ENCODE results near the gene FOLR3.
"Not testable (repeated sequence)": the region's sequence is repeated elsewhere in the genome, so short reads cannot be mapped to it uniquely, and the experiment has no call there.

Gene FOLR3

DNA sequence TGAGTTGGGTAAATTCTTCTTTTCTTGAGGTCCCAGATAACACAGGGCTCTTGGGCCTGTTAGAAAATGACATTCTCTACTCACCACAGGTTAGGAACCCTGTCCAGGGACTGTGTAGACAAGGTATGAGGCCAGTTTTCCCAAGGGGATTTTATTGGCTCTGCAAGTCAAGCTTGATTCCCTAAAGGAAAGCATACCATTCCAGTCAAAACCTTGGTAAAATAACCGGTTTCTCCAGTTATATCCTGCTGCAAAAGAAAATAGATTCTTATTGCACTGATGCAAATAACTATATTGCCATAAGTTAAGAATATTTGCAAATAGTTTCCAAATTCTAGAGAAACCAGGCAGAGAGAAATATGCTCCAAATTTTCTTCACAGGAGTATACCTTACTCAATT, 9.6 kb upstream of the FOLR3 start:
- H3K4me3 ChIP-seq (ENCODE audit: low read length), result no peak overlapping the region
- no peak overlapping the region for H3K9ac ChIP-seq (ENCODE audit: low read depth, low read length)
- no peaks in the 10 kb centered on the region for H3K4me1 ChIP-seq (ENCODE audit: control insufficient read depth, insufficient read depth, low read length)
- peaks cover 3% of the 10 kb centered on the region for H3K9me3 ChIP-seq (replicated peaks; ENCODE audit: low read length)
- peaks cover 2% of the 10 kb centered on the region for H3K27me3 ChIP-seq (ENCODE audit: control insufficient read depth, insufficient read depth, low read length)
- no peaks in the 10 kb centered on the region for H3K36me3 ChIP-seq (ENCODE audit: insufficient read depth, low read length)
- H3K4me2 ChIP-seq (ENCODE audit: low read length), result no peak overlapping the region

DNA sequence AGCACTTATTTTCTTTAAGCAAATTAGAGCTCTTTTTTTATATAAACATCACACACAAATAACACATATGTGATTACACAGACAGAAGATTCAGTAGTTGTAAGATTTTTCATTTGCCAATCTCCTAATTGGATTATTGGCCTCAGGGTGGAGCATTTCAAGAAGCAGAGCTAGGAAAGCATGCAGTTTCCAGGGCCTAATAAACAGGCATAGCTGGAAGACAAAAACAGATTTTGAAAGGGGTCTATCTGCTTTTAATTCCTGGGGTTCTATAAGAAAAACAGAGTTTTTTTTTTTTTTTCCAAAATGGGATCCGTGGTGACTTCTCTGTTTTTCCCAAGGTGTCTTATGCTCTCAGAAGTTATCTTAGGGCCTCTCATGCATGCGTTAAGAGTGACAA, 7.6 kb upstream of the FOLR3 start:
- no peak overlapping the region for H3K9ac ChIP-seq (ENCODE audit: low read depth, low read length)
- peaks cover 5% of the 10 kb centered on the region for H3K27me3 ChIP-seq (ENCODE audit: control insufficient read depth, insufficient read depth, low read length)
- no peak overlapping the region for H3K4me2 ChIP-seq (ENCODE audit: low read length)
- H3K4me1 ChIP-seq (ENCODE audit: control insufficient read depth, insufficient read depth, low read length), result no peaks in the 10 kb centered on the region
- no peaks in the 10 kb centered on the region for H3K36me3 ChIP-seq (ENCODE audit: insufficient read depth, low read length)
- H3K9me3 ChIP-seq (replicated peaks; ENCODE audit: low read length), result peaks cover 3% of the 10 kb centered on the region
- no peak overlapping the region for H3K4me3 ChIP-seq (ENCODE audit: low read length)

DNA sequence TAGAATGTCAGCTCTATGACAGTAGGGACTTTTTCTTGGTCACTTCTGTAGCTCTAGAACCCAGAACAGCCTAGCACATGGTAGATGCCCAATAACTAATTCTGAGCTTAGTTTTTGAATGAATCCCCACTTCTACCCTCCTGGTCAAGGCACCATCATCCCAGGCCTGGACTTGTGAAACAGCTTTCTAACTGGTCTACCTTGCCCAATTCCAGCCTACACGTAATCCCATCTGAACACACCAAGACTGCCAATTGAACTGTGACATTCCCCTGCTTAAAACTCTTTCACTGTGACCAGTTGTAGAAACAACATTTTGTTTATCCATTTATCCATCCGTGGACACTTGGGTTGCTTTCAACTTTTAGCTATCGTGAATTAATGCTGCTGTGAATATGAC, 6.1 kb upstream of the FOLR3 start:
- peaks cover 12% of the 10 kb centered on the region for H3K27me3 ChIP-seq (ENCODE audit: control insufficient read depth, insufficient read depth, low read length)

DNA sequence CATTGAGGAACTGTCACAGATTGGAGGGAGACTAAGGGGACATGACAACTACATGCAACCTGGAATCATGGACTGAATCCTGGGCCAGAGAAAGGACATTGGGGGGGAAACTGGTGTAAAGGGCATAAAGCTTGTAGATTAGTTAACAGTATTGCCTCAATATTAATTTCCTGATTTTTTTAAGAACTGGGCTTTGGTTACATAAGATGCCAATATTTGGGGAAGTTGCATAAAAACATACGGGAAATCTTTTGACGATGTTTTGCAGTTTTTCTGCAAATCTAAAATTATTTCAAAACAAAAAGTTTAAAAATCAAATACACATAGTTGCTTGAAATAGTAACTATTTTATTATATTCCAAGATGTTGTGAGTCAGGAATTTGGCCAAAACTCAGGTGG, 2.9 kb upstream of the FOLR3 start:
- H3K27me3 ChIP-seq (ENCODE audit: control insufficient read depth, insufficient read depth, low read length), result peaks cover 12% of the 10 kb centered on the region
- H3K9ac ChIP-seq (ENCODE audit: low read depth, low read length), result no peak overlapping the region
- no peak overlapping the region for H3K4me2 ChIP-seq (ENCODE audit: low read length)
- H3K36me3 ChIP-seq (ENCODE audit: insufficient read depth, low read length), result no peaks in the 10 kb centered on the region
- no peak overlapping the region for H3K4me3 ChIP-seq (ENCODE audit: low read length)
- H3K4me1 ChIP-seq (ENCODE audit: control insufficient read depth, insufficient read depth, low read length), result peaks cover 4% of the 10 kb centered on the region
- peaks cover 3% of the 10 kb centered on the region for H3K9me3 ChIP-seq (replicated peaks; ENCODE audit: low read length)

More for the DNA sequence above, 6.1 kb upstream of the FOLR3 start:
- H3K4me2 ChIP-seq (ENCODE audit: low read length), result no peak overlapping the region
- H3K36me3 ChIP-seq (ENCODE audit: insufficient read depth, low read length), result no peaks in the 10 kb centered on the region
- no peak overlapping the region for H3K4me3 ChIP-seq (ENCODE audit: low read length)
- no peaks in the 10 kb centered on the region for H3K4me1 ChIP-seq (ENCODE audit: control insufficient read depth, insufficient read depth, low read length)
- H3K9me3 ChIP-seq (replicated peaks; ENCODE audit: low read length), result peaks cover 3% of the 10 kb centered on the region
- H3K9ac ChIP-seq (ENCODE audit: low read depth, low read length), result no peak overlapping the region

DNA sequence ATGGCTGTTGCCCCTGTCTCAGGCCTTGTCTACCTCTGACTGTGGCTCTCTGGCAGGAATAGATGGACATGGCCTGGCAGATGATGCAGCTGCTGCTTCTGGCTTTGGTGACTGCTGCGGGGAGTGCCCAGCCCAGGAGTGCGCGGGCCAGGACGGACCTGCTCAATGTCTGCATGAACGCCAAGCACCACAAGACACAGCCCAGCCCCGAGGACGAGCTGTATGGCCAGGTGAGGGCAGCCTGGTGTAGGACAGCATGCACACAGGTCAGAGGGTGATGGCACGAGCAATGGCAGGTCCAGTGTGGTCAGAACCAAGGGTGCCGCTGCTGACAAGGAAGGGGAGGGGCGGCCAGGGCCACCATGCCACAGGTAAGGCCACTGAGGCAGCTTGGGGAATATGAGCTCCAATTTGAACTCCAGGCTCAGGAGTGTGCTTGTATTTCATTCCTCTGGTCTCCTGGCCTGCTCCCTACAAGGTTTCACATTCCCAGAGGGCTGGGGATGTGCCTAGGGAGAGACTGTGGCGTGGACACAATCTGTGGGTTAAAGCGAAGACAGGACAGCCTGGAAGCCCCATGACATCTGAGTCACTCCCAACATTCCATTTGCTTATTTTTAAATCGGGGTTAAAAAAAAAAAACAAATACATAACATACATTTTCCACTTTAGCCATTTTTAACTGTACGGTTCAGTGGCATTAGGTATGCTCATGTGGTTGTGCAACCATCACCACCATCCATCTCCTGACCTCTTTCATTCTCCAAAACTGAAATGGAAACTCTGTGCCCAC, 562 bp downstream of the FOLR3 start:
- Histone ChIP-seq H3K4me1 (ENCODE audit: control insufficient read depth, insufficient read depth, low read length) (peaks cover 19% of the 10 kb centered on the region), H3K27me3 (ENCODE audit: control insufficient read depth, insufficient read depth, low read length) (peaks cover 10% of the 10 kb centered on the region), H3K4me2 (ENCODE audit: low read length) (no peak overlapping the region), H3K9me3 (replicated peaks; ENCODE audit: low read length) (no peaks in the 10 kb centered on the region), H3K36me3 (ENCODE audit: insufficient read depth, low read length) (no peaks in the 10 kb centered on the region), H3K9ac (ENCODE audit: low read depth, low read length) (no peak overlapping the region), H3K4me3 (ENCODE audit: low read length) (no peak overlapping the region)

DNA sequence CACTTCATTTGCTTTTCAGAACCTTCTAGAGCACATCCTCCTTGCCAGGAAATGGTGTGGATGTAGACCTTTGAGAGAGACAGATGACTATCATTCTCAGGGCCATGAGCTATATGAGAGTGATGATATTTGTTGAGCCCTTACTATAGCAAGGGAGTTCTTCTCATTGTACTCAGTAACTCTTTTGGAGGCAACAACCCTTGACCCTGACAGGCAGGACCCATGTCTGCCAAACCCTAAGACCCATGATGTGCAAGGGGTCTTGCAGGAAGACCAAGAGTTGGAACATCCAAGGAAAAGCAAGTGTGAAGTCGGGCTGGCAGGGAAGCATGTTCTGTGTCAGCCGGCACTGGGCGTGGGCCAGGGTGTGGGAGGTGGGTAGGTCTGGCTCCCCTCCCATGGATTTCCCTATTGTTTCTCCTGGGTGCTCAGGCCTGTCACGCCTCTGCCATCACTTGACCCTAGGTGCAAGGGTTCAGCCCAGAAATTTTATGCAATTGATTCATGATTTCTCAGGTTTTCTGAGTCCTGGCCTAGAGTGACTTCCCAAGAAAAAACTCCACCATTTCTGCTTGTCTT, 1.2 kb downstream of the FOLR3 start:
- H3K4me2 ChIP-seq (ENCODE audit: low read length), result no peak overlapping the region
- peaks cover 26% of the 10 kb centered on the region for H3K4me1 ChIP-seq (ENCODE audit: control insufficient read depth, insufficient read depth, low read length)
- no peaks in the 10 kb centered on the region for H3K36me3 ChIP-seq (ENCODE audit: insufficient read depth, low read length)
- no peak overlapping the region for H3K4me3 ChIP-seq (ENCODE audit: low read length)
- no peaks in the 10 kb centered on the region for H3K9me3 ChIP-seq (replicated peaks; ENCODE audit: low read length)
- H3K9ac ChIP-seq (ENCODE audit: low read depth, low read length), result no peak overlapping the region
- H3K27me3 ChIP-seq (ENCODE audit: control insufficient read depth, insufficient read depth, low read length), result peaks cover 10% of the 10 kb centered on the region

DNA sequence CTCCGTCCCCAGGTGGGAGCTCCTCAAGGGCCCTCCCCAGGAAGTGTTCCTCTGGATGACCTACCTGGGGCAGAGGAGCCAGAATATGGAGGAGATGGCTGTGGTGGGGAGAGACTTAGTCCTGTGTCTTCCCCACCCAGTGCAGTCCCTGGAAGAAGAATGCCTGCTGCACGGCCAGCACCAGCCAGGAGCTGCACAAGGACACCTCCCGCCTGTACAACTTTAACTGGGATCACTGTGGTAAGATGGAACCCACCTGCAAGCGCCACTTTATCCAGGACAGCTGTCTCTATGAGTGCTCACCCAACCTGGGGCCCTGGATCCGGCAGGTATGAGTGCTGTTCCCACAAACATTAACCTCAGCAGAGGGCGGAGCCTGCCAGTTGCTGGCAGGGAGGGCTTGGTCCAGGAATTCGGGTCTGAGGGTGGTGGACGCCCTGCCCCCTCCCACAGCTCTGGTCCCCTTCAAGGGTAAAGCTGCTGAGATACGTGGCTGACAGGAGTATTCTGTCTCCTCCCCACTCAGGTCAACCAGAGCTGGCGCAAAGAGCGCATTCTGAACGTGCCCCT, 3.4 kb downstream of the FOLR3 start:
- no peaks in the 10 kb centered on the region for H3K36me3 ChIP-seq (ENCODE audit: insufficient read depth, low read length)
- no peak overlapping the region for H3K4me2 ChIP-seq (ENCODE audit: low read length)
- no peaks in the 10 kb centered on the region for H3K27me3 ChIP-seq (ENCODE audit: control insufficient read depth, insufficient read depth, low read length)
- H3K9ac ChIP-seq (ENCODE audit: low read depth, low read length), result no peak overlapping the region
- H3K4me3 ChIP-seq (ENCODE audit: low read length), result no peak overlapping the region
- H3K9me3 ChIP-seq (replicated peaks; ENCODE audit: low read length), result no peaks in the 10 kb centered on the region
- H3K4me1 ChIP-seq (ENCODE audit: control insufficient read depth, insufficient read depth, low read length), result peaks cover 34% of the 10 kb centered on the region

DNA sequence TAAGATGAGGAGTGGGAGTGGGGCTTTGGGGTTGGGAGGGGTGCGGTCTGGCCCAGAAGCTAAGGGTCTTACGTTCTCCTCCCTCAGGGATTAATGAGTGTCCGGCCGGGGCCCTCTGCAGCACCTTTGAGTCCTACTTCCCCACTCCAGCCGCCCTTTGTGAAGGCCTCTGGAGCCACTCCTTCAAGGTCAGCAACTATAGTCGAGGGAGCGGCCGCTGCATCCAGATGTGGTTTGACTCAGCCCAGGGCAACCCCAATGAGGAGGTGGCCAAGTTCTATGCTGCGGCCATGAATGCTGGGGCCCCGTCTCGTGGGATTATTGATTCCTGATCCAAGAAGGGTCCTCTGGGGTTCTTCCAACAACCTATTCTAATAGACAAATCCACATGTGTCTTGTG, 4.0 kb downstream of the FOLR3 start:
- H3K9me3 ChIP-seq (replicated peaks; ENCODE audit: low read length), result no peaks in the 10 kb centered on the region
- peaks cover 40% of the 10 kb centered on the region for H3K4me1 ChIP-seq (ENCODE audit: control insufficient read depth, insufficient read depth, low read length)
- no peak overlapping the region for H3K4me2 ChIP-seq (ENCODE audit: low read length)
- H3K4me3 ChIP-seq (ENCODE audit: low read length), result no peak overlapping the region
- no peaks in the 10 kb centered on the region for H3K27me3 ChIP-seq (ENCODE audit: control insufficient read depth, insufficient read depth, low read length)
- no peaks in the 10 kb centered on the region for H3K36me3 ChIP-seq (ENCODE audit: insufficient read depth, low read length)
- H3K9ac ChIP-seq (ENCODE audit: low read depth, low read length), result no peak overlapping the region

DNA sequence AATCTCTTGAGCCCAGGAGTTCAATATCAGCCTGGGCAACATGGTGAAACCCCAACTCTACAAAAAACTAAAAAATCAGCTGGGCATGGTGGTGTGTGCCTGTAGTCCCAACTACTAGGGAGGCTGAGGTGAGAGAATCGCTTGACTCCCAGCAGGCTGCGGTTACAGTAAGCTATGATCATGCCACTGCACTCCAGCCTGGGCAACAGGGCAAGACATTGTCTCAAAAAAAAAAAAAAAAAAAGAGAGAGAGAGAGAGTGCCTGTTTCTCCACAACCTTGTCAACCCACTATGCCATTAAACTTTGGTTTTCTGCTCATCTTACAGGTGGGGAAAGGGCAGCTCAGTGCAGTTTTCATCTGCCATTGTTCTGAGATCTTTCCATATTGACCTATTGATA, 5.1 kb downstream of the FOLR3 start:
- Histone ChIP-seq H3K36me3 (ENCODE audit: insufficient read depth, low read length) (no peaks in the 10 kb centered on the region), H3K9me3 (replicated peaks; ENCODE audit: low read length) (no peaks in the 10 kb centered on the region), H3K27me3 (ENCODE audit: control insufficient read depth, insufficient read depth, low read length) (no peaks in the 10 kb centered on the region), H3K4me2 (ENCODE audit: low read length) (peak overlapping the region; percentile 45), H3K4me3 (ENCODE audit: low read length) (no peak overlapping the region), H3K9ac (ENCODE audit: low read depth, low read length) (peak overlapping the region; percentile 65), H3K4me1 (ENCODE audit: control insufficient read depth, insufficient read depth, low read length) (peaks cover 45% of the 10 kb centered on the region)

DNA sequence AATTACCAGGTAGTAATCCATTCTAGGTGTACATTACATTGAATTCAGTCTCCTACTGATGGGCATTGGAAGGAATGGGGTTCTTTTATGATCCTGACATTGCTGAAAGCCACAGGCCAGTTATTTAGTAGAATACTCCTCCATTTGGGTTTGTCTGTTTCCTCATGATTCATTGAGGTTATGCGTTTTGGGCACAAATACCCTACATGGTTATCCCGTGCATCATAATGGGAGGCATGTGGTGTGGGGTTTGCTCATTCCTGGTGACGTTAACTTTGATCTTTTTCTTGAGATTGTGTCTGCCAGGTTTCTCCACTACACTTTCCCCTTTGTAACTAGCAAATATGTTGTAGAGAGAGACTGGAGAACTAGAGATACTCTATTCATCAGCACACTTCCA, 5.5 kb downstream of the FOLR3 start:
- Histone ChIP-seq H3K4me1 (ENCODE audit: control insufficient read depth, insufficient read depth, low read length) (peaks cover 45% of the 10 kb centered on the region), H3K9me3 (replicated peaks; ENCODE audit: low read length) (no peaks in the 10 kb centered on the region), H3K4me2 (ENCODE audit: low read length) (peak overlapping the region; percentile 45), H3K4me3 (ENCODE audit: low read length) (no peak overlapping the region), H3K36me3 (ENCODE audit: insufficient read depth, low read length) (no peaks in the 10 kb centered on the region), H3K27me3 (ENCODE audit: control insufficient read depth, insufficient read depth, low read length) (no peaks in the 10 kb centered on the region), H3K9ac (ENCODE audit: low read depth, low read length) (peak overlapping the region; percentile 65)

DNA sequence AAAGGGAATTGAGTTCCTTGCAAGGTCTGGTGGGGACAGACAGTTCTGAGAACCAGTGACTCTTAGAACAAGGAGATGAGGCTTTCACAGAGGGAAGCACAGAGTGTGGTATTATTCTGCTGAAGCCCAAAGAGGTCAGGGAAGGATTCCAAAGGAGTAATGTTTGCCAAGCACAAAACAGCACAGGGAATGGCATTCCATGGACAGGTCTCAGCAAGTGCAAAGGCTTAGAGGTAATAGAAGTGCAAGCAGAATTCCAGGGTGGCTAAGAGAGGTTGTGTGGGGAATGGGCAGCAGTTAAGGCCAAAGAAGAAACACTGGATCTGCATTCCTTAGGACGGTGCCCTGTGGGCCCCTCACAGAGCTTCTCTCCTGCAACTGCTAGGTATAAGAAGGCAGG, 6.6 kb downstream of the FOLR3 start:
- H3K9me3 ChIP-seq (replicated peaks; ENCODE audit: low read length); H3K4me2 ChIP-seq (ENCODE audit: low read length); H3K27me3 ChIP-seq (ENCODE audit: control insufficient read depth, insufficient read depth, low read length); H3K36me3 ChIP-seq (ENCODE audit: insufficient read depth, low read length); H3K4me3 ChIP-seq (ENCODE audit: low read length): not testable (repeated sequence)
- peaks cover 41% of the 10 kb centered on the region for H3K4me1 ChIP-seq (ENCODE audit: control insufficient read depth, insufficient read depth, low read length)
- peak overlapping the region; percentile 57 for H3K9ac ChIP-seq (ENCODE audit: low read depth, low read length)

DNA sequence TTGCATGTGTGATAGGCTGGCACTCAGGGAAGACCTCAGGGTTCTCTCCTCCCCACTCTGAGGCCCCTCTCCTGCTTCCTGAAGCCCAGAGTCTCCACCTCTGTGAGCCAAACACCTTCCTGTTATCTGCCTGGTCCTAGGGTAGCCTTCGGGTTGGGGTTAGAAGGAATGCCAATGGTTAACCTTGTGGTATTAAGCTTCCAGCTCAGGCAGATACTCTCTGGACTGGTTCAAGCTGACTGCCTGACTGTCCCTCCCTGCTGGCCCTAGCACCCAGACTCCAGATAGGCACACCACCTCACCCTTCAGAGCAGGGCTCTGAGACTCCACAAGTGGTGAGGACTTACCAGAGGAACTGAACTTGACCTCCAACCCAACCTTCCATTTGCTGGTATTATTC, 7.0 kb downstream of the FOLR3 start:
- H3K4me2 ChIP-seq (ENCODE audit: low read length); H3K4me3 ChIP-seq (ENCODE audit: low read length); H3K27me3 ChIP-seq (ENCODE audit: control insufficient read depth, insufficient read depth, low read length); H3K9ac ChIP-seq (ENCODE audit: low read depth, low read length); H3K9me3 ChIP-seq (replicated peaks; ENCODE audit: low read length); H3K36me3 ChIP-seq (ENCODE audit: insufficient read depth, low read length): not testable (repeated sequence)
- peaks cover 41% of the 10 kb centered on the region for H3K4me1 ChIP-seq (ENCODE audit: control insufficient read depth, insufficient read depth, low read length)

Data from skeletal muscle satellite cell (primary cell).